Duodenal mucosa (tissue), 2 donors: ENCODE data around the gene RNFT2.

ENCODE experiments used
- H3K27ac ChIP-seq: one replicate; pipeline ENCODE4 v1.7.0; 2013; ENCODE audit warnings: low read depth, low read length
- H3K27me3 ChIP-seq, 2 donors: one replicate each; pipeline ENCODE4 v1.7.0; 2013; ENCODE audit warnings: low read length in 2 of 2, control low read depth in 1 of 2; ENCODE audit not compliant: insufficient read depth in 2 of 2, control insufficient read depth in 1 of 2
- H3K36me3 ChIP-seq, 2 donors: one replicate each; pipeline ENCODE4 v1.7.0; 2013; ENCODE audit warnings: low read length in 2 of 2, control low read depth in 1 of 2; ENCODE audit not compliant: insufficient read depth in 2 of 2, control insufficient read depth in 1 of 2
- H3K4me1 ChIP-seq, 2 donors: one replicate each; pipeline ENCODE4 v1.7.0; 2013; ENCODE audit warnings: low read length in 2 of 2, control low read depth in 1 of 2; ENCODE audit not compliant: insufficient read depth in 2 of 2, control insufficient read depth in 1 of 2
- H3K4me3 ChIP-seq, 2 donors: one replicate each; pipeline ENCODE4 v1.7.0; 2013; ENCODE audit warnings: low read length in 2 of 2, low read depth in 1 of 2
- H3K9ac ChIP-seq, 2 donors: one replicate each; pipeline ENCODE4 v1.7.0; 2013; ENCODE audit warnings: low read length in 2 of 2, low read depth in 1 of 2
- H3K9me3 ChIP-seq, 2 donors: one replicate each; pipeline ENCODE4 v1.7.0; 2013; ENCODE audit warnings: low read length in 2 of 2, control low read depth in 1 of 2; ENCODE audit not compliant: control insufficient read depth in 1 of 2

Gene RNFT2

GRCh38 chr12:116881877-116882507 is 143.9 kb downstream of the RNFT2 start:
- Histone ChIP-seq H3K4me3 (peak overlapping the region in 1 of 2 donors; percentile 35), H3K4me1 (peaks cover 6 to 23% of the 10 kb centered on the region in 2 donors), H3K9ac (no peak overlapping the region), H3K9me3 (no peaks in the 10 kb centered on the region), H3K27me3 (peaks cover 51 to 54% of the 10 kb centered on the region in 2 donors), H3K27ac (no peak overlapping the region), H3K36me3 (no peaks in the 10 kb centered on the region)

GRCh38 chr12:116882742-116883141 is 144.6 kb downstream of the RNFT2 start:
- Histone ChIP-seq H3K27me3 (peaks cover 46 to 49% of the 10 kb centered on the region in 2 donors), H3K4me3 (no peak overlapping the region), H3K4me1 (peaks cover 6 to 23% of the 10 kb centered on the region in 2 donors), H3K36me3 (no peaks in the 10 kb centered on the region), H3K9ac (no peak overlapping the region), H3K27ac (no peak overlapping the region), H3K9me3 (no peaks in the 10 kb centered on the region)

DNA sequence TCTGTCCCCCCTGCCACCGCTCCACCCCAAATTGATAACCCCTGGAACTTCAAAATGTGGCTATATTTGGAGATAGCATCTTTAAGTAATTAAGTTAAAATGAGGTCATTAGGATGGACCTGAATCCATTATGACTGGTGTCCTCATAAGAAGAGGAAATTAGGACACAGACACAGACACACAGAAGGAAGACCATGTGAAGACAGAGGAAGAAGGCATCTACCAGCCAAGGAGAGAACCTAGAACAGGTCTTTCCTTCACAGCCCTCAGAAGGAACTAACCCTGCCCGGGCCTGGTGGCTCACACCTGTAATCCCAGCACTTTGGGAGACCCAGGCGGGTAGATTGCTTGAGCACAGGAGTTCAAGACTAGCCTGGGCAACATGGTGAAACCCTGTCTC is 146.8 kb downstream of the RNFT2 start:
- Histone ChIP-seq H3K27me3 (peaks cover 31% of the 10 kb centered on the region in 2 donors), H3K27ac (no peak overlapping the region), H3K4me1 (peaks cover 6 to 18% of the 10 kb centered on the region in 2 donors), H3K9me3 (no peaks in the 10 kb centered on the region), H3K4me3 (no peak overlapping the region), H3K36me3 (no peaks in the 10 kb centered on the region), H3K9ac (no peak overlapping the region)

GRCh38 chr12:116885491-116885890 is 147.4 kb downstream of the RNFT2 start:
- Histone ChIP-seq H3K9ac (no peak overlapping the region), H3K4me1 (peaks cover 6 to 12% of the 10 kb centered on the region in 2 donors), H3K4me3 (no peak overlapping the region), H3K36me3 (no peaks in the 10 kb centered on the region), H3K9me3 (no peaks in the 10 kb centered on the region), H3K27me3 (peaks cover 24 to 25% of the 10 kb centered on the region in 2 donors), H3K27ac (no peak overlapping the region)

- no peak overlapping the region for H3K9ac ChIP-seq
- no peak overlapping the region for H3K4me3 ChIP-seq
- peaks cover 13 to 14% of the 10 kb centered on the region in 2 donors for H3K27me3 ChIP-seq
- no peaks in the 10 kb centered on the region for H3K9me3 ChIP-seq
- no peaks in the 10 kb centered on the region for H3K36me3 ChIP-seq
- H3K4me1 ChIP-seq = peaks cover 0 to 2% of the 10 kb centered on the region in 2 donors
- no peak overlapping the region for H3K27ac ChIP-seq
These were observed 149.1 kb downstream of the RNFT2 start for GRCh38 chr12:116887244-116887643.

GRCh38 chr12:116887897-116888296 is 149.8 kb downstream of the RNFT2 start:
- Histone ChIP-seq H3K4me3 (no peak overlapping the region), H3K27ac (no peak overlapping the region), H3K9ac (no peak overlapping the region), H3K27me3 (peaks cover 7 to 8% of the 10 kb centered on the region in 2 donors), H3K4me1 (no peaks in the 10 kb centered on the region), H3K36me3 (no peaks in the 10 kb centered on the region), H3K9me3 (no peaks in the 10 kb centered on the region)

DNA sequence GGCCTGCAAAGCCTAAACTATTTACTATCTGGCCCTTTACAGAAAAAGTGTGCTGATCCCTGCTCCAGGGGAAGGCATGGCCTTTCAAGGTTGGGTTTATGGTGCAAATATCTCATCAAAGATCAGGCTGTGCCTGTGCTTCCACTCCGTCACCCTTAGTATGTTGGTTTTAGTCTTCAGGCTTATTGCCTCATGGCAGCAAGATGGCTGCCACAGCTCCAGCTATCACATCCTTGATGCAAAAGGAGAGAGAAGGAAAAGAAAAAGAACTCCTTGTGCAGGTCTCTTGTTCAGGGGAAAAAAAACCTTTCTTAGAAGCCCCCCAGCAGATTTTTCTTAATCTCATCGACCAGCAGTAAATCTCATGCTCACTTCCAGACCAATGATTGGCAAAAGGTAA is 152.2 kb downstream of the RNFT2 start:
- H3K9ac ChIP-seq = no peak overlapping the region
- no peaks in the 10 kb centered on the region for H3K4me1 ChIP-seq
- H3K36me3 ChIP-seq = no peaks in the 10 kb centered on the region
- H3K27ac ChIP-seq = no peak overlapping the region
- H3K27me3 ChIP-seq = no peaks in the 10 kb centered on the region
- H3K9me3 ChIP-seq = no peaks in the 10 kb centered on the region
- H3K4me3 ChIP-seq = no peak overlapping the region

DNA sequence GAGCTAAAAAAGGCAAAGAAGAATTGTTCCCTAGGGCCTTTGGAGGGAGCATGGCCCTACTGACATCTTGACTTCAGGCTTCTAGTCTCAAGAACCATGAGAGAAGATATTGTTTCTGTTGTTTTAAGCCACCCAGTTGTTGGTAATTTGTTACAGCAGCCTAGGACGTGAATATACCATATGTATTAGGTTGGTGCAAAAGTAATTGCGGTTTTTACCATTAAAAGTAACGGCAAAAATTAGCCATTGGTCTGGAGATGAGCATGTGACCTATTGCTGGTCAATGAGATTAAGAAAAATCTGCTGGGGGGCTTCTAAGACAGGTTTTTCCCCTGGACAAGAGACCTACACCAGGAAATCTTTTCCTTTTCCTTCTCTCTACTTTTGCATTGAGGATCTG is 152.9 kb downstream of the RNFT2 start:
- Histone ChIP-seq H3K36me3 (no peaks in the 10 kb centered on the region), H3K27me3 (no peaks in the 10 kb centered on the region), H3K9me3 (no peaks in the 10 kb centered on the region), H3K4me3 (no peak overlapping the region), H3K9ac (no peak overlapping the region), H3K4me1 (no peaks in the 10 kb centered on the region), H3K27ac (no peak overlapping the region)

DNA sequence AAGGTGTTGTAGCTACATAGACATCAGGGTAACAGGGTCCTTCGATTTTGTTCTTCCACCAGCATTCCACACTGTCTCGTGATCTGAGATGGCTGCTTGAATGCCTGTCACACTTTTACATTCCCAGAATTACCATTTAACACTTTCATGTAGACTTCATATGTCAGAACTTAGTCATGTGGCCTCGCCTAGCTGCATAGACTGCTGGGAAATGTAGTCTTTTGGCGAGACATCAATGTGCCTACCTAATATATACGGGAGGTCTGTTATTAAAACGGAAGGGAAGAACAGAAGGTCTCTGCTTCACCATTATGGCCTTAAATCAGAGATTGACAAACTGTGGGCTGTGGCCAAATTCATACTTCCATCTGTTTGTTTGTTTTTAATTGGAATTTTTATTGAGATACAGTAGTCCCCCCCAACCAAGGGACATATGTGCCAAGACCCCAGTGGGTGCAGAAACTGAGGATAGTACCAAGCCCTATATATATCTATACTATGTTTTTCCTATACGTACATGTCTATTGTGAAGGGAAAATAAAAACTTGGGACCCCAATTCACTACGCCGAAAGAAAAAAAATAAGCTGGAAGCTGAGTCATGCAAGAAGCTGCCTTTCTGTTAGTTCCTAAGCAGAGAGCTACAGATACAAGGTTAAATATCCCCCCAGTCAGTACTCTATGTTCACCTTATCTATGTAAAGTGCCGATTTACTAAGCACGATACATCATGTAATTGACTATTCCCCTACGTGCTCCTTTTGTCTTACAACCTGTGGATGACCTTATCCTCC is 154.4 kb downstream of the RNFT2 start:
- H3K9ac ChIP-seq = no peak overlapping the region

DNA sequence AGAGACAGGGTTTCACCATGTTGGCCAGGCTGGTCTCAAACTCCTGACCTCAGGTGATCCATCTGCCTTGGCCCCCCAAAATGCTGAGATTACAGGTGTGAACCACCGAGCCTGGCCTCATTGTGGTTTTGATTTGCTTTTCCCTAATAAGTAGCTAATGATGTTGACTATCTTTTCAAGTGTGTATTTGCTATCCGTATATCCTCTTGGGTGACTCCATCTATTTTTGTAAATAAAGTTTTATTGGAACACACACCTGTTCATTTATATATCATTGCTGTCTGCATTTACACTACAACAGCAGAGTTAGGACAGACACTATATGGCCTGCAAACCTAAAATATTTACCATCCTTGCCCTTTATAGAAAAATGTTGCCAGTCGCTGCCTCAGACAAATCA is 156.8 kb downstream of the RNFT2 start:
- H3K9ac ChIP-seq = no peak overlapping the region
- H3K9me3 ChIP-seq = no peaks in the 10 kb centered on the region
- H3K27me3 ChIP-seq = peaks cover 3 to 5% of the 10 kb centered on the region in 2 donors
- H3K27ac ChIP-seq = no peak overlapping the region
- no peaks in the 10 kb centered on the region for H3K4me1 ChIP-seq
- H3K4me3 ChIP-seq = no peak overlapping the region
- no peaks in the 10 kb centered on the region for H3K36me3 ChIP-seq

More for the DNA sequence above, 154.4 kb downstream of the RNFT2 start:
- H3K4me3 ChIP-seq = no peak overlapping the region
- no peaks in the 10 kb centered on the region for H3K36me3 ChIP-seq
- H3K27me3 ChIP-seq = peaks cover 0 to 2% of the 10 kb centered on the region in 2 donors
- no peaks in the 10 kb centered on the region for H3K4me1 ChIP-seq
- no peak overlapping the region for H3K27ac ChIP-seq
- no peaks in the 10 kb centered on the region for H3K9me3 ChIP-seq
